IgD-negative memory B cell (primary cell): ENCODE measurements around the gene CAGE1. TPM values are rescaled to one million over a fixed set of nuclear protein-coding genes. Genes with fewer than 3 reads are reported as not detected.

ENCODE experiments used
- H3K27ac Mint-ChIP-seq, 3 donors: one replicate each; pipeline ENCODE4 v1.8.0; 2020 to 2022; ENCODE audit warnings: mild to moderate bottlenecking in 3 of 3, mixed read lengths in 3 of 3, moderate library complexity in 1 of 3
- H3K27me3 Mint-ChIP-seq: one replicate; pipeline ENCODE4 v1.8.0; 2021; ENCODE audit warnings: mixed read lengths
- H3K36me3 Mint-ChIP-seq: one replicate; pipeline ENCODE4 v1.8.0; 2020; ENCODE audit warnings: mild to moderate bottlenecking, mixed read lengths
- H3K4me1 Mint-ChIP-seq, 3 donors: one replicate each; pipeline ENCODE4 v1.8.0; 2020 to 2022; ENCODE audit warnings: mixed read lengths in 3 of 3, mild to moderate bottlenecking in 1 of 3
- H3K4me3 Mint-ChIP-seq, 4 donors: one replicate each; pipeline ENCODE4 v1.8.0; 2020 to 2022; ENCODE audit warnings: mild to moderate bottlenecking in 4 of 4, mixed read lengths in 4 of 4, moderate library complexity in 3 of 4
- H3K9me3 Mint-ChIP-seq, 3 donors: one replicate each; pipeline ENCODE4 v1.8.0; 2020 to 2021; ENCODE audit warnings: mixed read lengths in 3 of 3, mild to moderate bottlenecking in 1 of 3
- polyA plus RNA-seq: library from polyadenylated mRNA; unstranded; fragments of 300-500 nt; fragmentation: Illumina TruSeq; gene quantifications from one replicate; pipeline ENCODE4 v1.2.3, GENCODE V29; 2021

CAGE1 gene
- polyA plus RNA-seq, 1 donor from 2014 or later = not detected

DNA sequence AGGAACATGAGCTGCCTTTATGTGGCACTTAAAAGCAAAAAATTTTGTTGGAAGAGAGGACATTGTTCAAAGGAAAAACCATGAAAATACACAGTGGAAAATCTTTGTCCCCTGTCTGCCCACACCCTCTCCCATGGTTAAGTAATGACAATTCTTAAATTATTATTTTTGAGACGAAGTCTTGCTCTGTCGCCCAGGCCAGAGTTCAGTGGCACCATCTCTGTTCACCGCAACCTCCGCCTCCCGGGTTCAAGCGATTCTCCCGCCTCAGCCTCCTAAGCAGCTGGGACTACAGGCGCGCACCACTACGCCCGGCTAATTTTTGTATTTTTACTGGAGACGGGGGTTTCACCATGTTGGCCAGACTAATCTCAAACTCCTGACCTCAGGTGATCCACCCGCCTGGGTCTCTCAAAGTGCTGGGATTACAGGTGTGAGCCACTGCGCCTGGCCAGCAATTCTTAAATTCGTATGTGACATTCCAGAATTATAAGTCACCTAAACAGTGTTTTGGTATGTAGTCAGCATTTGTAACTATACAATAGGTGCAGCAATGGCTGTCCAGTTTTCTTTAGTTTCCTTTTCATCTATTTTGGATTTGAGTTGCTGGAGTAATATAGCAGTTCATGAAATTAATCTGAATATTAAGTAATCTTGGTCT is 75.9 kb downstream of the CAGE1 start:
- no peaks in the 10 kb centered on the region for H3K27me3 Mint-ChIP-seq
- H3K4me3 Mint-ChIP-seq = peak overlapping the region; percentile 93 to 98 (median 96)
- no peaks in the 10 kb centered on the region for H3K9me3 Mint-ChIP-seq
- H3K4me1 Mint-ChIP-seq = peaks cover 24 to 37% (median 28%) of the 10 kb centered on the region in 3 donors
- H3K27ac Mint-ChIP-seq = peak overlapping the region; percentile 73 to 93 (median 90)
- peaks cover 2% of the 10 kb centered on the region for H3K36me3 Mint-ChIP-seq

DNA sequence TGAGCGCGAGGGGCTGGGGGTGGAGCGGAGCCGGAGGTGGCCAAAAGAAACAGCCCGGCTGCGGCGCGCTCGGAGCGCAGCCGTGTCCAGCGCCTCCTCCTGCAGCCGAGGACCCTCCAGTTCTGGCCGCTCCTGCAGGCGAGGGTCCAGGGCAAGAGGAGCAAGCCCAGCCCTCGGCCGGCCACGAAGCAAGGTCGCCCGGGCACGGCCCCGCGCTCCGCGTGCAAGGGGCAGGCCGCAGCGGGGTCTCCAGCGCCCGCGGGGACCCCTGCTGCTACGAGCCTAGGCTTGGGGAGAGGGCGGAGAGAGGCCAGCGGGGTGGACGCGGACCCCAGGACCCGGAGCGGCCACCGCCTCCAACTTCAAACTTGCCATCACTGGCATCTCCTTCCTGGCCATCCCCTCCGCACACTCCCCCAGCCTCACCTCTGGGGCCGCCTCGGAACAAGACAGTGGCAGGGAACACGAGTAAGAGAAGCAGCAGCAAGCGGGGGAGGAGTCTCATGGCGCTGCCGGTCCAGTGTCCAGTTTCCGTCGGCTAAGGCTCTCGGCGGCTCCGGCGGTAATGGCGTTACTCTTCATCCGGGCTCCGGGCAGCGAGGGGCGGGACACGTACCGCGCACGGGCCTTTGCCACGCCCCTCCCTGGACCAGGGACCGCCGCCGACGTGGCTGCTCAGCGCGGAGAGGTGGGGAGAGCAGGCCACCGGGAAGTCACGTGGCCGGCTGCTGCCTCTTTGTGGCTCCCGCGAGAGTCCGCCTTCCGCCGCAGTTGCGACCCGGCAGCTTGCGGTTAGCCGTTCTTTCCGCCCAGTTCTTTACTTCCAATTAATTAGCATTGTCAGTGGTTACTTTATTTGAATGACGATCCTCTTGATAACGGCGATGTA is 76.7 kb downstream of the CAGE1 start, which contains the start of gene SSR1:
SSR1 (minus strand) TSS at position 584 of the 889 bp plus-strand sequence; CDS start at position 505, 79 bp downstream.
- Mint-ChIP-seq H3K36me3 (peaks cover 4% of the 10 kb centered on the region), H3K27me3 (no peaks in the 10 kb centered on the region), H3K4me1 (peaks cover 29 to 44% (median 34%) of the 10 kb centered on the region in 3 donors), H3K9me3 (no peaks in the 10 kb centered on the region), H3K4me3 (peak within 1 kb of the TSS; percentile 93 to 98 (median 96)), H3K27ac (peak within 1 kb of the TSS; percentile 73 to 93 (median 90))

DNA sequence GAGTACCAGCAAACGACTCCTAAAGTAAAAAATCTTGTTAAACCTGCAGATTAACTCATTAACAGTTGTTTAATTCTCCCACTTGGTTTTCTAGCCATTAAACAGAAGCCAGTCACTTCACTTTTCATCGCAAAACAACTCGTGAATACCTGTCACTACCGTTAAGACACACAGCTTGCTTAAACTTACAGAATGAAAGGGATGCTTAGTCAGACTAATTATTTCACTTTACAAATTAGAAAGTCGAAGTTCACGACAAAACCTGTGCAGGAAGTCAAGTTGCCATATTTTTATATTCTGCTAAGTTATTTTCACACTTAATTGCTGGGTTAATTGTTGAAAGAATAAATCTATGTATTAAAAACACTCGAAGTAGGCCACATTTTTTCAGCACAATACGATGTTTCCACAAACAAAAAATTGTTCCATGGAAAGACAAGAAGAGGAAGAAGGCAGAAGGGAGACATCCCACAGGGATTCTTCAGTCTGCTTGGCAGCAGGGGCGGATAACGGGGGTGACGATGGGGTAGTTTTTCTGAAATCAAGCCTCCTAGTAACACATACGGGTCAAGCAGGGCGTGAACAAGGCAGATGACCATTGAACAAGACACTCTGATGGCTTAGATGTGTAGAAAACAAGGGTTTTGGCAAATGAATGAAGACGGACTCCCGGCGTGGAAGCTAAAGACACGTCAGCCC is 77.5 kb downstream of the CAGE1 start:
- peak overlapping the region; percentile 93 to 98 (median 96) for H3K4me3 Mint-ChIP-seq
- peaks cover 30 to 48% (median 37%) of the 10 kb centered on the region in 3 donors for H3K4me1 Mint-ChIP-seq
- no peaks in the 10 kb centered on the region for H3K9me3 Mint-ChIP-seq
- H3K36me3 Mint-ChIP-seq = peaks cover 2% of the 10 kb centered on the region
- H3K27ac Mint-ChIP-seq = peak overlapping the region; percentile 73 to 93 (median 90)
- no peaks in the 10 kb centered on the region for H3K27me3 Mint-ChIP-seq

DNA sequence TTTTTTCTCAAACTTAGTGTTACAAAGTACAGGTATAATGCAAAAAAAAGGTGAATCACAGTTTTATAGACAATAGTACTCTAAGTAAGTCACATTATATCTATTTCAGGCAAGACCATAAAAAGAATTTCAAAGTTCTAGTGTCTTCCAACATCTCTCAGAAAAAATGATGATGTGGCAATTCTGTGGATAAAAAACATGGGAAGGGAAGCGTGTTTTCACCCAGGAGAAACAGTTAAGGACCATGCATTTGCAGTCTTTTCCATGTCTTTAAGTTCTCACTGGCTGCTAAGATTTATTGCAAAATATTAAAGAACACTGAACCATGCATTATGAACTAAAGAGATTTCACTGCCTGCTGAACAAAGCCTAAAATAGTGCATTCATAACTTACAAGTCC is 78.4 kb downstream of the CAGE1 start:
- H3K36me3 Mint-ChIP-seq = peaks cover 2% of the 10 kb centered on the region
- no peak overlapping the region for H3K27ac Mint-ChIP-seq
- no peaks in the 10 kb centered on the region for H3K9me3 Mint-ChIP-seq
- H3K4me3 Mint-ChIP-seq = peak overlapping the region in 3 of 4 donors; percentile 39 to 90 (median 74)
- peaks cover 36 to 48% (median 39%) of the 10 kb centered on the region in 3 donors for H3K4me1 Mint-ChIP-seq
- H3K27me3 Mint-ChIP-seq = no peaks in the 10 kb centered on the region

DNA sequence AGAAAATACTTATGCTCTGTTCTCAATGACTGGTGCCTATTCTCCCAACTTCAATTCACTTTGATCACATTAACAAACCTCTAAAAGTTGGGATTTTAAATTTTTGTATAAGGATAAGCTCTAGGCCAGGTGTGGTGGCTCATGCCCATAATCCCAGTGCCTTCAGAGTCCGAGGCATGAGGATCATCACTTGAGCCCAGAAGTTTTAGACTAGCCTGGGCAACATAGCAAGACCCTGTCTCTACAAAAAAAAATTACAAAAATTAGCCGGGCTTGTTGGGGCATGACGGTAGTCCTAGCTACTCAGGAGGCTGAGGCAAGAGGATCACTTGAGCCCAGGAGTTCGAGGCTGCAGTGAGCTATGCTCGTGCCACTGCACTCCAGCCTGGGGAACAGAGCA is 80.5 kb downstream of the CAGE1 start:
- no peaks in the 10 kb centered on the region for H3K9me3 Mint-ChIP-seq
- H3K36me3 Mint-ChIP-seq = peaks cover 2% of the 10 kb centered on the region
- peak overlapping the region in 2 of 4 donors; percentile 45 to 52 for H3K4me3 Mint-ChIP-seq
- peaks cover 44 to 50% (median 50%) of the 10 kb centered on the region in 3 donors for H3K4me1 Mint-ChIP-seq
- H3K27ac Mint-ChIP-seq = peak overlapping the region in 1 of 3 donors; percentile 53
- H3K27me3 Mint-ChIP-seq = no peaks in the 10 kb centered on the region

- peak overlapping the region in 1 of 4 donors; percentile 72 for H3K4me3 Mint-ChIP-seq
- peaks cover 2% of the 10 kb centered on the region for H3K36me3 Mint-ChIP-seq
- H3K4me1 Mint-ChIP-seq = peaks cover 40 to 45% (median 44%) of the 10 kb centered on the region in 3 donors
Measured at GRCh38 chr6:7307533-7307932, 82.0 kb downstream of the CAGE1 start.

DNA sequence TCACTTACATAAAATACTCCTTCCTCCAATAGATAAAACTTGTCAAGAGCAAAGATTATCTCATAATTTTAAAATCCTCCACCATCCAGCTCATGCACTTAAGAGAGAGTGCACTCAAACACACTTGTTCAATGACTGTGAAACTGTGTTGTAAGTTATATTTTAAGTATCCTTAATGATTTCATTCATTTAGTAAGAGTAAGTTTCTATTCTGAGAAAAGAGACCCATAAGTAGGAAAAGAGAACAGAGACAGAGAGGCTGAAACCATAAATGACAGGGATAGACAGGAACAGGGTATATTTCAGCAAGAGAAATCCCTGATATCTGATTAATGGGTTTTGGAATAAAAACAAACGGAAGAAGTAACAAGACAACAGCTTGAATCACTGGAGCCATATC is 84.7 kb downstream of the CAGE1 start:
- no peaks in the 10 kb centered on the region for H3K27me3 Mint-ChIP-seq
- no peaks in the 10 kb centered on the region for H3K9me3 Mint-ChIP-seq
- peaks cover 4% of the 10 kb centered on the region for H3K36me3 Mint-ChIP-seq
- H3K4me1 Mint-ChIP-seq = peaks cover 26 to 28% (median 26%) of the 10 kb centered on the region in 3 donors
- H3K4me3 Mint-ChIP-seq = peak overlapping the region in 1 of 4 donors; percentile 15
- no peak overlapping the region for H3K27ac Mint-ChIP-seq

More at GRCh38 chr6:7307533-7307932, 82.0 kb downstream of the CAGE1 start:
- Mint-ChIP-seq H3K27ac (no peak overlapping the region), H3K27me3 (no peaks in the 10 kb centered on the region), H3K9me3 (no peaks in the 10 kb centered on the region)

- peaks cover 2% of the 10 kb centered on the region for H3K36me3 Mint-ChIP-seq
- peaks cover 10 to 15% (median 11%) of the 10 kb centered on the region in 3 donors for H3K4me1 Mint-ChIP-seq
- H3K4me3 Mint-ChIP-seq = no peak overlapping the region
- H3K27ac Mint-ChIP-seq = no peak overlapping the region
- no peaks in the 10 kb centered on the region for H3K27me3 Mint-ChIP-seq
- H3K9me3 Mint-ChIP-seq = no peaks in the 10 kb centered on the region
Measured at GRCh38 chr6:7301702-7302101, 87.8 kb downstream of the CAGE1 start.

DNA sequence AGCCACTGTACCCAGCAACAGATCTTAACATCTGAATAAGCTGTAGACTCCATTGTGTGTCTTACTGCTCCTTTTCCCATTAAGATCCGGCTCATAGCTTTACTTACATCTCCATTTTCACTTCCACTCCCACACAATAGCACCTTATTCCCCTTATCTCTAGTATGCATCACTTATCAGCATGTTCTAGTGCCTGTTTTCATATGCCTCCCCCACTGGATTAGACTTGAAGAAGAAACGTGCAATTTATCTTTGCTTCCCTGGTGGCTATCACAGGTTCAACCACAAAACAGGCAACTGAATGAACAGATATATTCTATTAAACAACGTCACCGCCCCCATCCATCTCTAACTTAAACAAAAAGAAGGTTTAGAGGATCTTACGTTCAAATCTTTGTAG is 88.6 kb downstream of the CAGE1 start:
- Mint-ChIP-seq H3K27me3 (no peaks in the 10 kb centered on the region), H3K4me1 (peaks cover 10 to 13% (median 11%) of the 10 kb centered on the region in 3 donors), H3K36me3 (peaks cover 2% of the 10 kb centered on the region), H3K27ac (peak overlapping the region in 2 of 3 donors; percentile 59 to 73), H3K9me3 (no peaks in the 10 kb centered on the region), H3K4me3 (no peak overlapping the region)

GRCh38 chr6:7298113-7298512 is 91.4 kb downstream of the CAGE1 start:
- Mint-ChIP-seq H3K9me3 (no peaks in the 10 kb centered on the region), H3K4me3 (no peak overlapping the region), H3K36me3 (peaks cover 4% of the 10 kb centered on the region), H3K27ac (no peak overlapping the region), H3K4me1 (peaks cover 0 to 4% (median 0%) of the 10 kb centered on the region in 3 donors), H3K27me3 (no peaks in the 10 kb centered on the region)

GRCh38 chr6:7296602-7297001 is 92.9 kb downstream of the CAGE1 start:
- peaks cover 0 to 4% (median 0%) of the 10 kb centered on the region in 3 donors for H3K4me1 Mint-ChIP-seq
- no peak overlapping the region for H3K4me3 Mint-ChIP-seq
- H3K9me3 Mint-ChIP-seq = no peaks in the 10 kb centered on the region
- H3K27me3 Mint-ChIP-seq = no peaks in the 10 kb centered on the region
- H3K36me3 Mint-ChIP-seq = peaks cover 2% of the 10 kb centered on the region
- no peak overlapping the region for H3K27ac Mint-ChIP-seq

GRCh38 chr6:7295916-7296315 is 93.6 kb downstream of the CAGE1 start:
- Mint-ChIP-seq H3K9me3 (no peaks in the 10 kb centered on the region), H3K4me3 (no peak overlapping the region)

DNA sequence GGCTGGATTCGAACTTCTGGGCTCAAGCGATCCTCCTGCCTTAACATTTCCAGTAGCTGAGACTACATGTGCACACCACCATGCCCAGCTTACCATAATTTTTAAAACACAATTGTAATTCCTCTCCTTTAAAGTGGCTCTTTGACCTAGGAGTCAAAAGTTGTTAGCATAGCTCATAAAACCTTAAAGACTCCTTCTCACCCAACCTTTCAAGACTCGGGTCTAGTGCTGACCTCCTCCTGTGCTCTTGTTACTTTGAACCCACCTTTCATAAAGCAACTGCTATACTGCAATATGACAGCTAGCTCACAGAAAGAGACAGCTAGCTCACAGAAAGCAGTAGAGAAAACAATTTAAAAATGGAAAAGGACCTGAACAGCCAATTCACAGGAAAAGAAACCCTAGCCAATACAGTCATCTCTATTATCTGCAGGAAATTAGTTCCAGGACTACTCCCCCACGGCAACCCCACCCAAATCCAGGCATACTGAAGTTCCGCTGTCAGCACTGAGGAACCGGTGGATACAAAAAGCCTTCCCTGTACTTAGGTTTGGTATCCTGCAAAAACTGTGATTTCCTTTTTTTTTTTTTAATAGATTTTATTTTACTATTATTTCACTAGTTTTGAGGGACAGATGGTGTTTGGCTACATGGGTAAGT is 96.8 kb downstream of the CAGE1 start:
- peaks cover 2% of the 10 kb centered on the region for H3K36me3 Mint-ChIP-seq
- no peaks in the 10 kb centered on the region for H3K9me3 Mint-ChIP-seq
- no peak overlapping the region for H3K4me3 Mint-ChIP-seq
- no peaks in the 10 kb centered on the region for H3K27me3 Mint-ChIP-seq
- peak overlapping the region in 1 of 3 donors; percentile 75 for H3K27ac Mint-ChIP-seq
- no peaks in the 10 kb centered on the region for H3K4me1 Mint-ChIP-seq

More at GRCh38 chr6:7295916-7296315, 93.6 kb downstream of the CAGE1 start:
- Mint-ChIP-seq H3K36me3 (peaks cover 2% of the 10 kb centered on the region), H3K4me1 (peaks cover 0 to 4% (median 0%) of the 10 kb centered on the region in 3 donors), H3K27me3 (no peaks in the 10 kb centered on the region), H3K27ac (no peak overlapping the region)

DNA sequence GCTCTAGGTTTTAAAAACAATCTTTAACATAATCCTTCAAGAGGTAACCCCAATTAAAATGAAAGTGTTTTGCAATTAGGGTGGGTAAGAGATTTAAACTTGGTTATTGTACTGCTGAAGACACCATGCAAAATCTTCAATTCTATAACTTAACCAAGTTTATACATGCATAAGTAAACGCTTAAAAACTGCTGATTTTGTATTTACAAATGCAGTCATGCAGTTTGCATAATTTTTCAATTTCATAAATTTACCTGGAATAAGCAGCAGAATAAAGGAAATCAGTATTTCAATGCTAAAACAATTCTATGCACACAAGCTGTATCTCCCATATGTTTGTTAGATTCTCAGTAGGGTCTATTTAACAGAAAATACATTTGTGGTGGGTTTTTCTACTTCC is 99.5 kb downstream of the CAGE1 start:
- no peaks in the 10 kb centered on the region for H3K27me3 Mint-ChIP-seq
- peaks cover 2% of the 10 kb centered on the region for H3K36me3 Mint-ChIP-seq
- no peak overlapping the region for H3K4me3 Mint-ChIP-seq
- no peaks in the 10 kb centered on the region for H3K4me1 Mint-ChIP-seq
- no peaks in the 10 kb centered on the region for H3K9me3 Mint-ChIP-seq
- H3K27ac Mint-ChIP-seq = no peak overlapping the region
